ENCODE data around the gene RIIAD1.
"Not testable (repeated sequence)": the region's sequence is repeated elsewhere in the genome, so short reads cannot be mapped to it uniquely, and the experiment has no call there.

RIIAD1 gene

GRCh38 chr1:151720974-151721787, at the start of gene RIIAD1:
Gene RIIAD1 (plus strand): TSS chr1:151721522. CDS start chr1:151721537, 15 bp downstream.
- DNase-seq, result no peak

- no peak for DNase-seq
Measured at GRCh38 chr1:151673407-151673806, 47.9 kb upstream of the RIIAD1 start.

- DNase-seq, result no peak
Measured at GRCh38 chr1:151680391-151680790, 40.9 kb upstream of the RIIAD1 start.

- DNase-seq, result no peak
Measured at GRCh38 chr1:151680826-151681225, 40.5 kb upstream of the RIIAD1 start.

GRCh38 chr1:151681923-151682322, 39.4 kb upstream of the RIIAD1 start:
- no peak for DNase-seq

- DNase-seq, result not testable (repeated sequence)
Measured at GRCh38 chr1:151682901-151683300, 38.4 kb upstream of the RIIAD1 start.

- no peak for DNase-seq
Measured at GRCh38 chr1:151684128-151684527, 37.2 kb upstream of the RIIAD1 start.

GRCh38 chr1:151686561-151686960, 34.8 kb upstream of the RIIAD1 start:
- no peak for DNase-seq

- DNase-seq, result no peak
Measured at GRCh38 chr1:151689494-151689893, 31.8 kb upstream of the RIIAD1 start.

- no peak for DNase-seq
Measured at GRCh38 chr1:151692226-151692625, 29.1 kb upstream of the RIIAD1 start.

GRCh38 chr1:151693057-151693651, 28.2 kb upstream of the RIIAD1 start:
- DNase-seq, result no peak

- DNase-seq, result no peak
Measured at GRCh38 chr1:151701515-151701914, 19.8 kb upstream of the RIIAD1 start.

GRCh38 chr1:151702936-151703335, 18.4 kb upstream of the RIIAD1 start:
- no peak for DNase-seq

GRCh38 chr1:151703813-151704212, 17.5 kb upstream of the RIIAD1 start:
- no peak for DNase-seq

- DNase-seq, result no peak
Measured at GRCh38 chr1:151704246-151704645, 17.1 kb upstream of the RIIAD1 start.

GRCh38 chr1:151705146-151705545, 16.2 kb upstream of the RIIAD1 start:
- DNase-seq, result no peak

GRCh38 chr1:151705753-151706463, 15.4 kb upstream of the RIIAD1 start:
- no peak for DNase-seq

- DNase-seq, result no peak
Measured at GRCh38 chr1:151706464-151707415, 14.6 kb upstream of the RIIAD1 start.

GRCh38 chr1:151707541-151708065, 13.7 kb upstream of the RIIAD1 start:
- no peak for DNase-seq

GRCh38 chr1:151708891-151709290, 12.4 kb upstream of the RIIAD1 start:
- no peak for DNase-seq

- no peak for DNase-seq
Measured at GRCh38 chr1:151710187-151710840, 11.0 kb upstream of the RIIAD1 start.

Data from GOT3 (cell line).